ENCODE results near the gene MLEC. TPM values are rescaled to one million over a fixed set of nuclear protein-coding genes. Genes with fewer than 3 reads are reported as not detected.

MLEC gene
- total and polyA plus RNA-seq, 2 experiments from 2014 or later, result 135 to 210 TPM

DNA sequence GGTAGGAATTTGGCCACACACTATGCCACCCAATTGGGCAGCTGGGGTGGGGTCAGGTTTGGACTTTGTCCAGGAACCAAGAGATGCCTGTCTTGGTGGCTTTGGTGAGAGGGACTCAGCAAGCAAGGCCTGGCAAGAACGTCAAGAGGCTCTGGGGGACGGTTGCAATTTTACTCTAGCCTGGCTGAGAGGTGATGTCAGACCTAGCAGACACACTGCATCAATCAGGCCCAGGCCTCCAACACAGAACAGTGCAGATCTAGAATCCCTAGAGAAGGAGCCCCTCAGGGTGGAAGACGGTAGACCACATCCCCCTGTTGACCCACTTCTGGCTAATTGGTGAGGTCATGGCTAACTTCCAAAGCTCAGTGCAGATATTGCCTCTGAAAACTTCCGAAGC is 21.7 kb downstream of the MLEC start:
- peaks cover 9% of the 10 kb centered on the region for H4K20me1 ChIP-seq (ENCODE audit: insufficient read depth, poor library complexity, severe bottlenecking)

GRCh38 chr12:120710031-120710804 is 23.3 kb downstream of the MLEC start, which contains the start of gene UNC119B:
TSS of gene UNC119B (plus strand) at chr12:120710458. CDS start at chr12:120710475, 17 bp downstream.
- Histone ChIP-seq H3K9me3 (ENCODE audit: low read depth) (no peaks in the 10 kb centered on the region), H3K9me2 (replicated peaks; ENCODE audit: insufficient read depth) (no peaks in the 10 kb centered on the region), H2AFZ (peak within 1 kb of the TSS; percentile 95), H3K36me3 (replicated peaks; ENCODE audit: insufficient read depth, low read depth) (no peaks in the 10 kb centered on the region), H3K4me2 (peak within 1 kb of the TSS; percentile 94), H4K20me1 (ENCODE audit: insufficient read depth, poor library complexity, severe bottlenecking) (peaks cover 17% of the 10 kb centered on the region), H3K27me3 (no peaks in the 10 kb centered on the region), H3K79me2 (peaks cover 49% of the 10 kb centered on the region), H3K4me3 (peak within 1 kb of the TSS; percentile 100), H3K27ac (peak within 1 kb of the TSS; percentile 94), H3K4me1 (ENCODE audit: insufficient read depth) (peaks cover 27% of the 10 kb centered on the region)
- TF ChIP-seq, protein P1, sequence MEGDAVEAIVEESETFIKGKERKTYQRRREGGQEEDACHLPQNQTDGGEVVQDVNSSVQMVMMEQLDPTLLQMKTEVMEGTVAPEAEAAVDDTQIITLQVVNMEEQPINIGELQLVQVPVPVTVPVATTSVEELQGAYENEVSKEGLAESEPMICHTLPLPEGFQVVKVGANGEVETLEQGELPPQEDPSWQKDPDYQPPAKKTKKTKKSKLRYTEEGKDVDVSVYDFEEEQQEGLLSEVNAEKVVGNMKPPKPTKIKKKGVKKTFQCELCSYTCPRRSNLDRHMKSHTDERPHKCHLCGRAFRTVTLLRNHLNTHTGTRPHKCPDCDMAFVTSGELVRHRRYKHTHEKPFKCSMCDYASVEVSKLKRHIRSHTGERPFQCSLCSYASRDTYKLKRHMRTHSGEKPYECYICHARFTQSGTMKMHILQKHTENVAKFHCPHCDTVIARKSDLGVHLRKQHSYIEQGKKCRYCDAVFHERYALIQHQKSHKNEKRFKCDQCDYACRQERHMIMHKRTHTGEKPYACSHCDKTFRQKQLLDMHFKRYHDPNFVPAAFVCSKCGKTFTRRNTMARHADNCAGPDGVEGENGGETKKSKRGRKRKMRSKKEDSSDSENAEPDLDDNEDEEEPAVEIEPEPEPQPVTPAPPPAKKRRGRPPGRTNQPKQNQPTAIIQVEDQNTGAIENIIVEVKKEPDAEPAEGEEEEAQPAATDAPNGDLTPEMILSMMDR (IDR thresholded peaks at IDR 0.05; ENCODE audit: poor library complexity), result no peak
- TF ChIP-seq EZH2 (IDR thresholded peaks at IDR 0.05; ENCODE audit: borderline replicate concordance) (no peak), EZH2phosphoT487 (IDR thresholded peaks at IDR 0.05; ENCODE audit: low read depth, severe bottlenecking, unreplicated experiment) (no peak)
- DNase-seq (ENCODE audit: low spot score), result peak; percentile 86
- WGBS (ENCODE audit: low lambda C conversion rate, missing lambda C conversion rate), result under 1% methylated on average over 50 of the region's 76 CpGs

More for the DNA sequence above, 21.7 kb downstream of the MLEC start:
- Histone ChIP-seq H2AFZ (no peak overlapping the region), H3K9me2 (replicated peaks; ENCODE audit: insufficient read depth) (no peaks in the 10 kb centered on the region), H3K4me3 (no peak overlapping the region), H3K9me3 (ENCODE audit: low read depth) (no peaks in the 10 kb centered on the region), H3K27ac (no peak overlapping the region), H3K36me3 (replicated peaks; ENCODE audit: insufficient read depth, low read depth) (no peaks in the 10 kb centered on the region), H3K79me2 (peaks cover 37% of the 10 kb centered on the region), H3K27me3 (no peaks in the 10 kb centered on the region), H3K4me2 (no peak overlapping the region), H3K4me1 (ENCODE audit: insufficient read depth) (peaks cover 26% of the 10 kb centered on the region)
- whole genome bisulfite sequencing (ENCODE audit: low lambda C conversion rate, missing lambda C conversion rate), result 55% methylated on average over 4 of the region's 4 CpGs
- TF ChIP-seq EZH2phosphoT487 (IDR thresholded peaks at IDR 0.05; ENCODE audit: low read depth, severe bottlenecking, unreplicated experiment), result no peak
- TF ChIP-seq EZH2 (IDR thresholded peaks at IDR 0.05; ENCODE audit: borderline replicate concordance), result no peak
- TF ChIP-seq, protein P1 (IDR thresholded peaks at IDR 0.05; ENCODE audit: poor library complexity), result no peak
- no peak for DNase-seq (ENCODE audit: low spot score)

GRCh38 chr12:120710805-120711296 is 23.9 kb downstream of the MLEC start:
- Histone ChIP-seq H3K9me2 (replicated peaks; ENCODE audit: insufficient read depth) (no peaks in the 10 kb centered on the region), H3K36me3 (replicated peaks; ENCODE audit: insufficient read depth, low read depth) (no peaks in the 10 kb centered on the region), H3K4me1 (ENCODE audit: insufficient read depth) (peaks cover 27% of the 10 kb centered on the region), H3K9me3 (ENCODE audit: low read depth) (no peaks in the 10 kb centered on the region), H3K27ac (peak overlapping the region; percentile 94), H3K4me3 (peak overlapping the region; percentile 100), H4K20me1 (ENCODE audit: insufficient read depth, poor library complexity, severe bottlenecking) (peaks cover 17% of the 10 kb centered on the region), H3K27me3 (no peaks in the 10 kb centered on the region), H2AFZ (peak overlapping the region; percentile 95), H3K4me2 (peak overlapping the region; percentile 94), H3K79me2 (peaks cover 55% of the 10 kb centered on the region)
- DNase-seq (ENCODE audit: low spot score), result peak; percentile 52
- under 1% methylated on average over 30 of the region's 31 CpGs for WGBS (ENCODE audit: low lambda C conversion rate, missing lambda C conversion rate)
- TF ChIP-seq EZH2phosphoT487 (IDR thresholded peaks at IDR 0.05; ENCODE audit: low read depth, severe bottlenecking, unreplicated experiment), result no peak
- no peak for TF ChIP-seq EZH2 (IDR thresholded peaks at IDR 0.05; ENCODE audit: borderline replicate concordance)
- TF ChIP-seq, protein P1 (IDR thresholded peaks at IDR 0.05; ENCODE audit: poor library complexity), result no peak
